Activated CD8-positive, alpha-beta T cell treated with anti-CD3 and anti-CD28 coated beads for 36 hours (primary cell): ENCODE measurements around the gene EXT2. TPM values are rescaled to one million over a fixed set of nuclear protein-coding genes. Genes with fewer than 3 reads are reported as not detected.
A peak's percentile ranks its signal among the peaks of the same experiment; 100 is the strongest.

Source experiments
- ATAC-seq: fragments of 200-7000 bp; cut with Tn5 transposase; one replicate; pipeline ENCODE4 v1.10.0; 2021; ENCODE audit warnings: mild to moderate bottlenecking, moderate library complexity
- CTCF ChIA-PET: fragments of 350-600 bp; sonication (Branson Sonifier 250); formaldehyde crosslinking; loops from one replicate; lab custom pipeline; 2021; ENCODE audit warnings: antibody characterized with exemption; lab: Charles Lee
- POLR2A ChIA-PET: fragments of 350-600 bp; sonication (Branson Sonifier 250); formaldehyde crosslinking; loops from one replicate; lab custom pipeline; 2021; ENCODE audit warnings: antibody characterized with exemption; lab: Charles Lee
- DNase-seq: peaks from one replicate; pipeline ENCODE4 v3.0.0-alpha.2; 2020
- H3K27ac Mint-ChIP-seq: one replicate; pipeline ENCODE4 v1.8.0; 2021; ENCODE audit warnings: mild to moderate bottlenecking, mixed read lengths
- H3K27me3 Mint-ChIP-seq: one replicate; pipeline ENCODE4 v1.8.0; 2021; ENCODE audit warnings: mixed read lengths
- H3K36me3 Mint-ChIP-seq: one replicate; pipeline ENCODE4 v1.8.0; 2021; ENCODE audit warnings: low read depth, mixed read lengths
- H3K4me1 Mint-ChIP-seq: one replicate; pipeline ENCODE4 v1.8.0; 2021; ENCODE audit warnings: low read depth, mixed read lengths
- H3K4me3 Mint-ChIP-seq: one replicate; pipeline ENCODE4 v1.8.0; 2021; ENCODE audit warnings: mild to moderate bottlenecking, moderate library complexity, mixed read lengths
- H3K9me3 Mint-ChIP-seq: one replicate; pipeline ENCODE4 v1.8.0; 2021; ENCODE audit warnings: mixed read lengths
- CTCF ChIP-seq: fragments of 200-600 bp; IDR thresholded peaks from one replicate; pipeline ENCODE4 v1.8.0; 2022; ENCODE audit warnings: antibody characterized with exemption, mild to moderate bottlenecking
- intact Hi-C: fragments of 100-400 bp; cut with micrococcal nuclease; formaldehyde crosslinking; loops from one replicate; pipeline ENCODE4 v1.10.0; 2022
- total RNA-seq, 2 experiments: library from RNA; stranded (reverse); gene quantifications; one replicate each; pipeline ENCODE4 v1.2.3, GENCODE V29; 2021

EXT2 gene
- total RNA-seq, 2 experiments from 2014 or later: 20.0 to 20.2 TPM

DNA sequence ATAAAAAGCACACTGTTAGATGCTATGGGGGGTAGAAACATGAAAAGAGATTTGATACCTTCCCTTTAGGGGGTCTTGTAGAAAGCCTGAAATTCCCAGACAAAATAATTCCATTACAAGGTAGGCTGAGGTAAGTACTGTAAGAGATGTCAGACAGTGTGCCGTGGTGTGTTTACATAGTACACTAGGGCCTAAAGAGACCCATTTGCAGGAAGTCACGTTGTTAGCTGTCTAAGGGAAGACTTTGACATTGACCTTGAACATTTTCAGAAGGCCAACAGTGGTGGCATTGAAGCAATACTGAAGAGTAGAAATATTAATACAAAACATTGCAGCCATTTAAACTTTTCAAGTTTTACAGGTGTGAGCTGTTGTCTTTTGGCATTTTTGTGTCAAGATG, 30.8 kb downstream of the EXT2 start:
- H3K27me3 Mint-ChIP-seq: no peaks in the 10 kb centered on the region
- CTCF ChIA-PET: interaction anchor here (1.2 kb wide), 1 partner anchor 32 kb away, joined by 4 read pairs; no protein-coding TSS in a partner anchor
- no peak overlapping the region for H3K4me3 Mint-ChIP-seq
- no peaks in the 10 kb centered on the region for H3K4me1 Mint-ChIP-seq
- H3K27ac Mint-ChIP-seq: no peak overlapping the region
- DNase-seq (no peak), ATAC-seq (no peak)
- peaks cover 29% of the 10 kb centered on the region for H3K36me3 Mint-ChIP-seq
- TF ChIP-seq CTCF: no peak
- intact Hi-C loops: no loop called here
- no peaks in the 10 kb centered on the region for H3K9me3 Mint-ChIP-seq
- POLR2A ChIA-PET: no interaction called here

GRCh38 chr11:44127130-44127529, 31.7 kb downstream of the EXT2 start:
- no peak for TF ChIP-seq CTCF
- Mint-ChIP-seq H3K4me1 (no peaks in the 10 kb centered on the region), H3K27ac (no peak overlapping the region), H3K36me3 (peaks cover 30% of the 10 kb centered on the region), H3K27me3 (no peaks in the 10 kb centered on the region), H3K4me3 (no peak overlapping the region), H3K9me3 (no peaks in the 10 kb centered on the region)
- intact Hi-C loops: no loop called here
- POLR2A ChIA-PET: no interaction called here
- DNase-seq: no peak
- ATAC-seq: no peak
- CTCF ChIA-PET: interaction anchor here (1.2 kb wide), 1 partner anchor 33 kb away, joined by 4 read pairs; no protein-coding TSS in a partner anchor

DNA sequence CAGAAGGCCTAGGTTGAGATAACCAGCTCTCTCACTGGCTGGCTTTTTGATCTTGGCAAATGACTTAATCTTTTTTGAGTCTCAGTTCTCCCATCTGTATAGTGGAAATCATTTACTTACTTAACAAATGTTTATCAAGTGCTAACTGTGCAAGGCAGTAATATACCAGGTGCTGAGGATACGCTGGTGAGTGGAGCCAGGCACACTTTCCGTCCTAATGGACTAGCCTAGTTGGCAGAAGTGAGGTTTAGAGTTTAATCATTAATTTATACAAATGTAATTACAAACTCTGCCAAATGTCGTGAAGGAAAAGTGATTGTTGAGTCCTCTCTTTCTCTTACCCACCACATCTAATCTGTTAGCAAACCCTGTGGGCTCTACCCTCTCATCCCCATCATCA, 33.3 kb downstream of the EXT2 start:
- Mint-ChIP-seq H3K4me3 (no peak overlapping the region), H3K4me1 (no peaks in the 10 kb centered on the region), H3K27me3 (no peaks in the 10 kb centered on the region), H3K9me3 (no peaks in the 10 kb centered on the region), H3K27ac (no peak overlapping the region), H3K36me3 (peaks cover 29% of the 10 kb centered on the region)
- CTCF ChIA-PET: no interaction called here
- POLR2A ChIA-PET: no interaction called here
- TF ChIP-seq CTCF: no peak
- DNase-seq: no peak
- no peak for ATAC-seq
- intact Hi-C loops: no loop called here

- Mint-ChIP-seq H3K36me3 (peaks cover 31% of the 10 kb centered on the region), H3K4me3 (no peak overlapping the region), H3K9me3 (no peaks in the 10 kb centered on the region), H3K4me1 (no peaks in the 10 kb centered on the region), H3K27ac (no peak overlapping the region), H3K27me3 (no peaks in the 10 kb centered on the region)
- ChIA-PET POLR2A (no interaction called here), CTCF (interaction anchor here (1.4 to 1.8 kb wide), 2 partner anchors 20 to 36 kb away, joined by 5 read pairs; no protein-coding TSS in a partner anchor)
- ATAC-seq (no peak), DNase-seq (no peak)
- no peak for TF ChIP-seq CTCF
- intact Hi-C loops: no loop called here
Measured at GRCh38 chr11:44130751-44131150, 35.3 kb downstream of the EXT2 start.

GRCh38 chr11:44133335-44133946, 38.0 kb downstream of the EXT2 start:
- Mint-ChIP-seq H3K4me3 (no peak overlapping the region), H3K36me3 (peaks cover 19% of the 10 kb centered on the region)
- DNase-seq: no peak

More at GRCh38 chr11:44133335-44133946, 38.0 kb downstream of the EXT2 start:
- ATAC-seq: no peak
- peak; percentile 64 for TF ChIP-seq CTCF
- intact Hi-C loops: no loop called here
- ChIA-PET CTCF (interaction anchor here (0.8 to 2.4 kb wide), 13 partner anchors 10 to 406 kb away, joined by 3 to 14 read pairs (median 4); partner anchors contain the start of gene EXT2), POLR2A (no interaction called here)
- H3K4me1 Mint-ChIP-seq: no peaks in the 10 kb centered on the region
- no peak overlapping the region for H3K27ac Mint-ChIP-seq
- no peaks in the 10 kb centered on the region for H3K9me3 Mint-ChIP-seq
- no peaks in the 10 kb centered on the region for H3K27me3 Mint-ChIP-seq
